PFSK-1 (cell line): ENCODE measurements around the gene DAND5.

Experiments
- FOXP2 ChIP-seq: optimal IDR thresholded peaks from 2 replicates; pipeline ENCODE3; 2011; ENCODE audit warnings: borderline replicate concordance, control low read depth, inconsistent platforms; ENCODE audit not compliant: insufficient read depth; ENCODE audit errors: extremely low read length, extremely low read depth
- POLR2AphosphoS5 ChIP-seq: IDR thresholded peaks from 2 replicates; pipeline ENCODE4 v1.6.1; 2012; ENCODE audit warnings: low read depth, mild to moderate bottlenecking, control low read depth, low read length, moderate library complexity
- SIN3A ChIP-seq: IDR thresholded peaks from 2 replicates; pipeline ENCODE4 v1.6.1; 2012; ENCODE audit warnings: mild to moderate bottlenecking, low read length, moderate library complexity, borderline replicate concordance; ENCODE audit not compliant: insufficient read depth
- TAF1 ChIP-seq: IDR thresholded peaks from 2 replicates; pipeline ENCODE4 v1.6.1; 2012; ENCODE audit warnings: low read length, control low read depth, borderline replicate concordance; ENCODE audit not compliant: insufficient read depth
- TF ChIP-seq, protein P1 (sequence below), 2 experiments: IDR thresholded peaks; 2 replicates each; pipeline versions ENCODE4 v1.6.1 to v1.8.0; 2011 to 2012; ENCODE audit warnings: low read depth in 2 of 2, low read length in 2 of 2, control low read depth in 1 of 2, inconsistent platforms in 1 of 2, mild to moderate bottlenecking in 1 of 2, moderate library complexity in 1 of 2; ENCODE audit not compliant: insufficient read depth in 1 of 2

Gene DAND5

DNA sequence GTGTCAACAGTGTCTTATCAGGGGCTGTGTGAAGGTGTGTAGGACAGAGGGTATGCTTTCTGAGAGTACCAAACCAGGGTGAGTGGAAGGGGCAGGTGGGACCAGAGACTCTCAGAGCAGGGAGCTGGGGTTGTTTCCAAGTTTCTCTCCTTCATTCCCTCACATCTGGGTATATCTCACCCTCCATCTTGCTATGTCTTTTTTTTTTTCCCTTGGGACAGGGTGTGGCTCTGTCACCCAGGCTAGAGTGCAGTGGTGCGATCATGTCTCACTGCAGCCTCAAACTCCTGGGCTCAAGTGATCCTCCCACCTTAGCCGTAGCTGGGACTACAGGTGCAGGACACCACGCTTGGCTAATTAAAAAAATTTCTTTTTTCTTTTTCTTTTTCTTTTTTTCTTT is 10.6 kb downstream of the DAND5 start:
- TF ChIP-seq FOXP2 (no peak), SIN3A (no peak), POLR2AphosphoS5 (no peak), TAF1 (no peak)
- TF ChIP-seq, protein P1, sequence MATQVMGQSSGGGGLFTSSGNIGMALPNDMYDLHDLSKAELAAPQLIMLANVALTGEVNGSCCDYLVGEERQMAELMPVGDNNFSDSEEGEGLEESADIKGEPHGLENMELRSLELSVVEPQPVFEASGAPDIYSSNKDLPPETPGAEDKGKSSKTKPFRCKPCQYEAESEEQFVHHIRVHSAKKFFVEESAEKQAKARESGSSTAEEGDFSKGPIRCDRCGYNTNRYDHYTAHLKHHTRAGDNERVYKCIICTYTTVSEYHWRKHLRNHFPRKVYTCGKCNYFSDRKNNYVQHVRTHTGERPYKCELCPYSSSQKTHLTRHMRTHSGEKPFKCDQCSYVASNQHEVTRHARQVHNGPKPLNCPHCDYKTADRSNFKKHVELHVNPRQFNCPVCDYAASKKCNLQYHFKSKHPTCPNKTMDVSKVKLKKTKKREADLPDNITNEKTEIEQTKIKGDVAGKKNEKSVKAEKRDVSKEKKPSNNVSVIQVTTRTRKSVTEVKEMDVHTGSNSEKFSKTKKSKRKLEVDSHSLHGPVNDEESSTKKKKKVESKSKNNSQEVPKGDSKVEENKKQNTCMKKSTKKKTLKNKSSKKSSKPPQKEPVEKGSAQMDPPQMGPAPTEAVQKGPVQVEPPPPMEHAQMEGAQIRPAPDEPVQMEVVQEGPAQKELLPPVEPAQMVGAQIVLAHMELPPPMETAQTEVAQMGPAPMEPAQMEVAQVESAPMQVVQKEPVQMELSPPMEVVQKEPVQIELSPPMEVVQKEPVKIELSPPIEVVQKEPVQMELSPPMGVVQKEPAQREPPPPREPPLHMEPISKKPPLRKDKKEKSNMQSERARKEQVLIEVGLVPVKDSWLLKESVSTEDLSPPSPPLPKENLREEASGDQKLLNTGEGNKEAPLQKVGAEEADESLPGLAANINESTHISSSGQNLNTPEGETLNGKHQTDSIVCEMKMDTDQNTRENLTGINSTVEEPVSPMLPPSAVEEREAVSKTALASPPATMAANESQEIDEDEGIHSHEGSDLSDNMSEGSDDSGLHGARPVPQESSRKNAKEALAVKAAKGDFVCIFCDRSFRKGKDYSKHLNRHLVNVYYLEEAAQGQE (IDR thresholded peaks at IDR 0.05; ENCODE audit: insufficient read depth in 1 of 2, low read depth in 2 of 2, low read length in 2 of 2), result no peak

DNA sequence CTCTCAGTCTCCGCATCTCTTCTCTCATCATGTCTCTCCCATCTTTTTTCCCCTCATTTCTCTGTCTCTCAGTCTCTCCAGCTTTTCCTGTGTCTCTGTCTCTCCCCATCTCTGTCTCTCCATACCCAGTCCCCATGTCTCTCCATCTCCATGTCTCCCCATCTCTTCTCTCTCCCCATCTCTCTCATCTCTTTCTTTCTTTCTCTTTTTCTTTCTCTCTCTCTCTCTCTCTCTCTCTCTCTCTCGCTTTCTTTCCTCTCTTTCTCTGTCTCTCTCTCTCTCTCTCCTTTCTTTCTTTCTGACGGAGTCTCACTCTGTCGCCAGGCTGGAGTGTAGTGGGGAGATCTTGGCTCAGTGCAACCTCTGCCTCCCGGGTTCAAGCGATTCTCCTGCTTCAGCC is 13.3 kb downstream of the DAND5 start:
- no peak for TF ChIP-seq FOXP2
- TF ChIP-seq TAF1, result no peak
- no peak for TF ChIP-seq POLR2AphosphoS5
- no peak for TF ChIP-seq SIN3A
- TF ChIP-seq, protein P1 (IDR thresholded peaks at IDR 0.05; ENCODE audit: insufficient read depth in 1 of 2, low read depth in 2 of 2, low read length in 2 of 2), result no peak

- TF ChIP-seq TAF1 (no peak), FOXP2 (no peak), POLR2AphosphoS5 (no peak), SIN3A (no peak)
- TF ChIP-seq, protein P1 (IDR thresholded peaks at IDR 0.05; ENCODE audit: insufficient read depth in 1 of 2, low read depth in 2 of 2, low read length in 2 of 2), result no peak
These were observed 13.7 kb downstream of the DAND5 start for GRCh38 chr19:12983091-12983490.

GRCh38 chr19:12983542-12984142 is 14.3 kb downstream of the DAND5 start:
- TF ChIP-seq, protein P1 (IDR thresholded peaks at IDR 0.05; ENCODE audit: insufficient read depth in 1 of 2, low read depth in 2 of 2, low read length in 2 of 2), result no peak
- no peak for TF ChIP-seq POLR2AphosphoS5
- TF ChIP-seq FOXP2, result peak; percentile 96
- TF ChIP-seq SIN3A, result no peak
- no peak for TF ChIP-seq TAF1
